Osteocyte (in vitro differentiated cells): Measurements from ENCODE around the gene PLXND1. TPM values are rescaled to one million over a fixed set of nuclear protein-coding genes. Genes with fewer than 3 reads are reported as not detected.

Source experiments
- DNase-seq: peaks from one replicate; pipeline ENCODE4 v3.0.0; 2021; ENCODE audit warnings: mixed read lengths; ENCODE audit not compliant: unreplicated experiment; ENCODE audit errors: extremely low spot score
- H3K27ac Mint-ChIP-seq: one replicate; pipeline ENCODE4 v1.8.0; 2021; ENCODE audit warnings: mild to moderate bottlenecking, mixed read lengths; ENCODE audit not compliant: unreplicated experiment
- H3K27me3 Mint-ChIP-seq: one replicate; pipeline ENCODE4 v1.8.0; 2021; ENCODE audit warnings: mixed read lengths; ENCODE audit not compliant: unreplicated experiment
- H3K36me3 Mint-ChIP-seq: one replicate; pipeline ENCODE4 v1.8.0; 2021; ENCODE audit warnings: mixed read lengths; ENCODE audit not compliant: unreplicated experiment
- H3K4me1 Mint-ChIP-seq: one replicate; pipeline ENCODE4 v1.8.0; 2021; ENCODE audit warnings: mixed read lengths; ENCODE audit not compliant: unreplicated experiment
- H3K4me3 Mint-ChIP-seq: one replicate; pipeline ENCODE4 v1.8.0; 2021; ENCODE audit warnings: mild to moderate bottlenecking, moderate library complexity, mixed read lengths; ENCODE audit not compliant: unreplicated experiment
- H3K9me3 Mint-ChIP-seq: one replicate; pipeline ENCODE4 v1.8.0; 2021; ENCODE audit warnings: mixed read lengths; ENCODE audit not compliant: unreplicated experiment
- CTCF ChIP-seq: fragments of 200-600 bp; sonication (generic); IDR thresholded peaks from 2 replicates; pipeline ENCODE4 v1.5.0; 2021; ENCODE audit warnings: antibody characterized with exemption, mild to moderate bottlenecking, moderate library complexity
- total RNA-seq: library from RNA; stranded (reverse); gene quantifications from 2 replicates; pipeline ENCODE4 v1.2.1, GENCODE V29; 2021

PLXND1 gene
- total RNA-seq, 1 donor from 2014 or later: 358 TPM

GRCh38 chr3:129590215-129590614 is 16.3 kb downstream of the PLXND1 start:
- Mint-ChIP-seq H3K36me3 (peaks cover 19% of the 10 kb centered on the region), H3K27me3 (no peaks in the 10 kb centered on the region), H3K27ac (peak overlapping the region; percentile 99), H3K9me3 (no peaks in the 10 kb centered on the region), H3K4me1 (peaks cover 72% of the 10 kb centered on the region), H3K4me3 (no peak overlapping the region)
- TF ChIP-seq CTCF: no peak
- no peak for DNase-seq

- Mint-ChIP-seq H3K27me3 (no peaks in the 10 kb centered on the region), H3K4me3 (no peak overlapping the region), H3K27ac (peak overlapping the region; percentile 41), H3K36me3 (peaks cover 29% of the 10 kb centered on the region), H3K4me1 (peaks cover 47% of the 10 kb centered on the region), H3K9me3 (no peaks in the 10 kb centered on the region)
- DNase-seq: no peak
- no peak for TF ChIP-seq CTCF
Observed at GRCh38 chr3:129587566-129588210, 18.8 kb downstream of the PLXND1 start.

- Mint-ChIP-seq H3K4me3 (no peak overlapping the region), H3K27ac (peak overlapping the region; percentile 38), H3K27me3 (no peaks in the 10 kb centered on the region), H3K4me1 (peaks cover 39% of the 10 kb centered on the region), H3K36me3 (peaks cover 29% of the 10 kb centered on the region), H3K9me3 (no peaks in the 10 kb centered on the region)
- no peak for DNase-seq
- TF ChIP-seq CTCF: no peak
Observed at GRCh38 chr3:129586746-129587430, 19.6 kb downstream of the PLXND1 start.

- Mint-ChIP-seq H3K4me1 (peaks cover 32% of the 10 kb centered on the region), H3K4me3 (peak overlapping the region; percentile 26), H3K36me3 (peaks cover 31% of the 10 kb centered on the region), H3K27me3 (no peaks in the 10 kb centered on the region), H3K27ac (peak overlapping the region; percentile 27), H3K9me3 (no peaks in the 10 kb centered on the region)
- DNase-seq: no peak
- TF ChIP-seq CTCF: no peak
Observed at GRCh38 chr3:129585949-129586657, 20.4 kb downstream of the PLXND1 start.

- H3K36me3 Mint-ChIP-seq: peaks cover 38% of the 10 kb centered on the region
- H3K27ac Mint-ChIP-seq: peak overlapping the region; percentile 23
- DNase-seq: no peak
- no peaks in the 10 kb centered on the region for H3K27me3 Mint-ChIP-seq
- no peak for TF ChIP-seq CTCF
- H3K4me3 Mint-ChIP-seq: no peak overlapping the region
- H3K9me3 Mint-ChIP-seq: no peaks in the 10 kb centered on the region
- H3K4me1 Mint-ChIP-seq: peaks cover 21% of the 10 kb centered on the region
Observed at GRCh38 chr3:129584631-129585030, 21.8 kb downstream of the PLXND1 start.
